ENCODE measurements around the gene FBXO42. TPM values are rescaled to one million over a fixed set of nuclear protein-coding genes. Genes with fewer than 3 reads are reported as not detected.
A peak's percentile ranks its signal among the peaks of the same experiment; 100 is the strongest.

Gene FBXO42
- total and polyA plus RNA-seq, 2 of the 13 experiments (the other 11 are each of a cell fraction or from before 2014, with no cell fraction given), result 7.6 to 17.5 TPM

DNA sequence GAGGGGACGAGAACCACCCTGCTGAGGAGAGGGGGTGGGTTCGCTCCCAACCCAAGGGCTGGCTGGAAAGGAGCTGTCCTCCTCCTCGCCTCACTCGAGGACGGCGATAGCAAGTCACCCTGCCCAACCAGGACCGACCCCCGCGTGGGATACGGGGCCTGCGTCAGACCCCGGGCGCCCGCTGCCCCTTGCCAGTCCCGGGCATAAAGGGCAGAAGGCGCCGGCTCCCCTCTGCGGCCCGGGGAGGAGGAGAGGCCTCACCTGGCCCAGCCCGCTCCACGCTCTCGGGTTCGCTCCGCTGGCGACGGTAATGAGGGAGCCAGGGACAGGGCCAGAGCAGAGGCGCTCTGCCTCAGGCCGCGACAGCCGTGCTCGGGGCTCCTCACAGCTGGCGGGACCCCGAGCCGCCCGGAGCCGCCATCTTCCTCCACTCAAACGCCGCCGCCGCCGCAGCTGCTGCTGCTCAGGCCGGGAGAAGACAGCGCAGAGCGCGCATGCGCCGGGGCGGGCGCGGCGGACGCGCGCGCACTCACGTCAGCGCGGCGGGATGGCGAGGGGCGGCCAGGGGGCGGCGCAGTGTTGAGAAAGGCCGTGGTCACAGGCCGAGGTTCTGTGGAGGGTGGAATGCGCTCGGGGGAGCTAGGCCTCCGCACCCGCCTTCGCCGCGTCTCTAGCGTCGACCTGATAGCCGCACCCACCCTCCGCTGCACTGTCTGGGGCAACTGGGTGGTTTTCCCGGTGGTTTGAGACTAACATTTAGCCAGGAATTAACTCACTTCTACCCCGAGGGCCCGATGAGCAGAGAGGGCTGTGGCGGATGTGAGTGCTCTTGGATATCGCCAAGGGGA is at the start of gene FBXO42 (continued):
- TF ChIP-seq, protein P1, sequence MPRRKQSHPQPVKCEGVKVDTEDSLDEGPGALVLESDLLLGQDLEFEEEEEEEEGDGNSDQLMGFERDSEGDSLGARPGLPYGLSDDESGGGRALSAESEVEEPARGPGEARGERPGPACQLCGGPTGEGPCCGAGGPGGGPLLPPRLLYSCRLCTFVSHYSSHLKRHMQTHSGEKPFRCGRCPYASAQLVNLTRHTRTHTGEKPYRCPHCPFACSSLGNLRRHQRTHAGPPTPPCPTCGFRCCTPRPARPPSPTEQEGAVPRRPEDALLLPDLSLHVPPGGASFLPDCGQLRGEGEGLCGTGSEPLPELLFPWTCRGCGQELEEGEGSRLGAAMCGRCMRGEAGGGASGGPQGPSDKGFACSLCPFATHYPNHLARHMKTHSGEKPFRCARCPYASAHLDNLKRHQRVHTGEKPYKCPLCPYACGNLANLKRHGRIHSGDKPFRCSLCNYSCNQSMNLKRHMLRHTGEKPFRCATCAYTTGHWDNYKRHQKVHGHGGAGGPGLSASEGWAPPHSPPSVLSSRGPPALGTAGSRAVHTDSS (CRISPR knock-in tag; conservative IDR thresholded peaks at IDR 0.05), result 0 out of 2 replicates have a peak, but pooled peaks have one; percentile 55
- TF ChIP-seq ZNF790 (CRISPR knock-in tag; IDR thresholded peaks at IDR 0.05; ENCODE audit: borderline replicate concordance), result peak; percentile 72; the same call in 1 of the 2 replicates
- peak; percentile 83; the same call in 1 of the 2 replicates for TF ChIP-seq SPEN (CRISPR knock-in tag; IDR thresholded peaks at IDR 0.05; ENCODE audit: low read depth)
- TF ChIP-seq, protein P2, sequence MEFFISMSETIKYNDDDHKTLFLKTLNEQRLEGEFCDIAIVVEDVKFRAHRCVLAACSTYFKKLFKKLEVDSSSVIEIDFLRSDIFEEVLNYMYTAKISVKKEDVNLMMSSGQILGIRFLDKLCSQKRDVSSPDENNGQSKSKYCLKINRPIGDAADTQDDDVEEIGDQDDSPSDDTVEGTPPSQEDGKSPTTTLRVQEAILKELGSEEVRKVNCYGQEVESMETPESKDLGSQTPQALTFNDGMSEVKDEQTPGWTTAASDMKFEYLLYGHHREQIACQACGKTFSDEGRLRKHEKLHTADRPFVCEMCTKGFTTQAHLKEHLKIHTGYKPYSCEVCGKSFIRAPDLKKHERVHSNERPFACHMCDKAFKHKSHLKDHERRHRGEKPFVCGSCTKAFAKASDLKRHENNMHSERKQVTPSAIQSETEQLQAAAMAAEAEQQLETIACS (CRISPR knock-in tag; IDR thresholded peaks at IDR 0.05), result peak; percentile 89
- TF ChIP-seq, protein P3, sequence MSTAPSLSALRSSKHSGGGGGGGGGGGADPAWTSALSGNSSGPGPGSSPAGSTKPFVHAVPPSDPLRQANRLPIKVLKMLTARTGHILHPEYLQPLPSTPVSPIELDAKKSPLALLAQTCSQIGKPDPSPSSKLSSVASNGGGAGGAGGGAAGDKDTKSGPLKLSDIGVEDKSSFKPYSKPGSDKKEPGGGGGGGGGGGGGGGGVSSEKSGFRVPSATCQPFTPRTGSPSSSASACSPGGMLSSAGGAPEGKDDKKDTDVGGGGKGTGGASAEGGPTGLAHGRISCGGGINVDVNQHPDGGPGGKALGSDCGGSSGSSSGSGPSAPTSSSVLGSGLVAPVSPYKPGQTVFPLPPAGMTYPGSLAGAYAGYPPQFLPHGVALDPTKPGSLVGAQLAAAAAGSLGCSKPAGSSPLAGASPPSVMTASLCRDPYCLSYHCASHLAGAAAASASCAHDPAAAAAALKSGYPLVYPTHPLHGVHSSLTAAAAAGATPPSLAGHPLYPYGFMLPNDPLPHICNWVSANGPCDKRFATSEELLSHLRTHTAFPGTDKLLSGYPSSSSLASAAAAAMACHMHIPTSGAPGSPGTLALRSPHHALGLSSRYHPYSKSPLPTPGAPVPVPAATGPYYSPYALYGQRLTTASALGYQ (CRISPR knock-in tag; IDR thresholded peaks at IDR 0.05), result peak; percentile 55; the same call in 1 of the 2 replicates
- TF ChIP-seq SMAD1 (CRISPR knock-in tag; IDR thresholded peaks at IDR 0.05; ENCODE audit: borderline replicate concordance, low read depth), result 0 out of 2 replicates have a peak, but pooled peaks have one; percentile 47
- no peak for TF ChIP-seq ZC3H4 (CRISPR knock-in tag; IDR thresholded peaks at IDR 0.05; ENCODE audit: borderline replicate concordance)
- TF ChIP-seq ZBTB20 (CRISPR knock-in tag; IDR thresholded peaks at IDR 0.05; ENCODE audit: borderline replicate concordance, low read depth), result peak; percentile 24; the same call in 1 of the 2 replicates
- TF ChIP-seq ZNF414 (CRISPR knock-in tag; IDR thresholded peaks at IDR 0.05), result no peak
- peak; percentile 50; the same call in 1 of the 2 replicates for TF ChIP-seq SATB2 (CRISPR knock-in tag; IDR thresholded peaks at IDR 0.05)
- no peak for TF ChIP-seq FOXA1 (IDR thresholded peaks at IDR 0.05)
- TF ChIP-seq FOXA1 (CRISPR knock-in tag; IDR thresholded peaks at IDR 0.05), result peak; percentile 25; the same call in 1 of the 2 replicates
- 0 out of 2 replicates have a peak, but pooled peaks have one; percentile 29 for TF ChIP-seq EEA1 (CRISPR knock-in tag; IDR thresholded peaks at IDR 0.05; ENCODE audit: borderline replicate concordance)
- no peak for TF ChIP-seq SNAI1 (CRISPR knock-in tag; IDR thresholded peaks at IDR 0.05; ENCODE audit: borderline replicate concordance)
- TF ChIP-seq FOXO1 (CRISPR knock-in tag; IDR thresholded peaks at IDR 0.05), result peak; percentile 9; the same call in 1 of the 2 replicates
- TF ChIP-seq TGIF2 (CRISPR knock-in tag; IDR thresholded peaks at IDR 0.05), result peak; percentile 31; the same call in 1 of the 2 replicates
- peak; percentile 84 for TF ChIP-seq HNRNPL (IDR thresholded peaks at IDR 0.05; ENCODE audit: low read depth, low read length)
- TF ChIP-seq POLR2G (IDR thresholded peaks at IDR 0.05; ENCODE audit: low read depth, low read length), result peak; percentile 90
- TF ChIP-seq ZNF430 (CRISPR knock-in tag; IDR thresholded peaks at IDR 0.05), result 0 out of 2 replicates have a peak, but pooled peaks have one; percentile 18
- no peak for TF ChIP-seq MAFF (IDR thresholded peaks at IDR 0.05; ENCODE audit: low read depth, low read length)
- peak; percentile 91 for TF ChIP-seq DNMT3B (CRISPR knock-in tag; conservative IDR thresholded peaks at IDR 0.05)
- TF ChIP-seq CERS6 (CRISPR knock-in tag; IDR thresholded peaks at IDR 0.05), result no peak
